Fibroblast of lung (primary cell): ENCODE data around the gene KRTAP17-1. TPM values are rescaled to one million over a fixed set of nuclear protein-coding genes. Genes with fewer than 3 reads are reported as not detected.

Experiments
- DNase-seq, 2 donors: peaks; one replicate each; pipeline versions ENCODE4 v3.0.0 to v3.0.0-alpha.2; 2010; ENCODE audit warnings: low read depth in 2 of 2
- H2AFZ ChIP-seq: 2 replicates; pipeline ENCODE4 v1.5.1; 2012; ENCODE audit warnings: low read length, control low read depth, inconsistent platforms
- H3K27ac ChIP-seq: 2 replicates; pipeline ENCODE4 v1.5.1; 2011; ENCODE audit warnings: low read length, control low read depth; ENCODE audit not compliant: insufficient read depth
- H3K27me3 ChIP-seq: 2 replicates; pipeline ENCODE4 v1.5.1; 2011; ENCODE audit warnings: mild to moderate bottlenecking, low read length; ENCODE audit not compliant: control insufficient read depth, insufficient read depth
- H3K36me3 ChIP-seq: 2 replicates; pipeline ENCODE4 v1.5.1; 2011; ENCODE audit warnings: low read length; ENCODE audit not compliant: control insufficient read depth, insufficient read depth
- H3K4me1 ChIP-seq: 2 replicates; pipeline ENCODE4 v1.5.1; 2011; ENCODE audit warnings: low read length; ENCODE audit not compliant: control insufficient read depth, insufficient read depth; ENCODE audit errors: extremely low read depth
- H3K4me2 ChIP-seq: 2 replicates; pipeline ENCODE4 v1.5.1; 2011; ENCODE audit warnings: low read length, control low read depth; ENCODE audit not compliant: insufficient read depth; ENCODE audit errors: extremely low read depth
- H3K4me3 ChIP-seq, 4 experiments: fragments of 200-600 bp in 1 of 4; sonication (generic) in 1 of 4; replicated peaks in 1 of 4; 2 replicates each; pipeline ENCODE4 v1.5.1; 2011 to 2016; ENCODE audit warnings: low read length in 4 of 4, low read depth in 3 of 4, mild to moderate bottlenecking in 3 of 4, control low read depth in 2 of 4, inconsistent platforms in 1 of 4, mixed read lengths in 1 of 4; ENCODE audit not compliant: insufficient read depth in 1 of 4; ENCODE audit errors: control extremely low read depth in 1 of 4
- H3K79me2 ChIP-seq: 2 replicates; pipeline ENCODE4 v1.5.1; 2012; ENCODE audit warnings: mild to moderate bottlenecking, low read length, inconsistent platforms; ENCODE audit not compliant: control insufficient read depth, insufficient read depth
- H3K9ac ChIP-seq: 2 replicates; pipeline ENCODE4 v1.5.1; 2011; ENCODE audit warnings: mild to moderate bottlenecking, low read length, control low read depth; ENCODE audit not compliant: insufficient read depth
- H3K9me3 ChIP-seq: 2 replicates; pipeline ENCODE4 v1.5.1; 2012; ENCODE audit warnings: low read depth, low read length; ENCODE audit not compliant: control insufficient read depth, insufficient read depth
- H4K20me1 ChIP-seq: 2 replicates; pipeline ENCODE4 v1.5.1; 2011; ENCODE audit warnings: low read length; ENCODE audit not compliant: control insufficient read depth, insufficient read depth; ENCODE audit errors: extremely low read depth
- EZH2 ChIP-seq: IDR thresholded peaks from 2 replicates; pipeline ENCODE4 v1.5.1; 2012; ENCODE audit warnings: low read length, control low read depth, mild to moderate bottlenecking; ENCODE audit errors: missing control alignments
- polyA plus RNA-seq, 2 donors: library from polyadenylated mRNA; depleted of rRNA in 1 of 2; stranded (reverse) in 1 of 2; unstranded in 1 of 2; fragments of >200 nt; gene quantifications; 2 replicates each; pipeline ENCODE4 v1.2.1, GENCODE V29; 2011 to 2012; ENCODE audit warnings: missing spikeins in 1 of 2
- total RNA-seq: library from RNA; depleted of rRNA; stranded (reverse); fragments of >200 nt; gene quantifications from 2 replicates; pipeline ENCODE4 v1.2.1, GENCODE V29; 2014
- TF ChIP-seq, protein P1 (sequence below), 2 donors: IDR thresholded peaks in 1 of 2; conservative IDR thresholded peaks in 1 of 2; 1 replicate in 1 of 2; 2 replicates in 1 of 2; pipeline ENCODE4 v1.5.1; 2011 to 2012; ENCODE audit warnings: low read length in 2 of 2, control low read depth in 1 of 2, inconsistent platforms in 1 of 2, low read depth in 1 of 2, mild to moderate bottlenecking in 1 of 2

The KRTAP17-1 gene
- total and polyA plus RNA-seq, 2 donors (not counting 1 experiment from before 2014, with no cell fraction given), result not detected

DNA sequence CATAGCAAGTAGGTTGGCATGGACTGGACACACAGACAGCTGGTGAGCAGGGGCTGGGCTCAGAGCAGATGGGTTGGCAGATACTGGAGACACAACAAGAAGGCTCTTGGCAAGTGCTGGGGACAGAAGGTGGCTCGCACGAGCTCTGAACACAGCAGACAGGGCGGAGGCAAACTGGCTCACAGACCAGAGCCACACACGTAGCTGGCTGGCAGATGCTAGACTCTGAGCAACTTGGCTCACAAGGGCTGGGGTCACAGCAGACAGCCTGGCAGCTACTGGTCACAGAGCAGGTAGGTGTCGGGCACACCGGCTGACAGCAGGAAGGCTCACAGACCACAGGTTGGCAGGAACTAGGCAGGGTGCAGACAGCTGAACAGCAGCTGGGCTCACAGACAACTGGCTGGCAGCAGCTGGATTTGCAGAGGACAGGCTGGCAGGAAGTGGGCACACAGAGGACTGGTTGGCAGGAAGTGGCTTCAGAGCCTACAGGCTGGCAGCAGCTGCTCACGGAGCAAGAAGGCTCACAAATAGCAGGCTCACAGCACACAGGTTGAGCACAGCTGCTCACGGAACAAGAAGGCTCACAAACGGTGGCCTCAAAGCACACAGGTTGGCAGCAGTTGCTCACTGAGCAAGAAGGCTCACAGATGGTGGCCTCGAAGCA lies 7.1 kb downstream of the KRTAP17-1 start:
- Histone ChIP-seq H3K4me1 (no peaks in the 10 kb centered on the region), H3K9ac (no peak overlapping the region), H3K27me3 (peaks cover 11% of the 10 kb centered on the region), H3K9me3 (no peaks in the 10 kb centered on the region), H3K4me2 (no peak overlapping the region), H2AFZ (no peak overlapping the region), H4K20me1 (no peaks in the 10 kb centered on the region), H3K79me2 (no peaks in the 10 kb centered on the region), H3K4me3 (no peak overlapping the region), H3K36me3 (no peaks in the 10 kb centered on the region), H3K27ac (no peak overlapping the region)
- TF ChIP-seq, protein P1, sequence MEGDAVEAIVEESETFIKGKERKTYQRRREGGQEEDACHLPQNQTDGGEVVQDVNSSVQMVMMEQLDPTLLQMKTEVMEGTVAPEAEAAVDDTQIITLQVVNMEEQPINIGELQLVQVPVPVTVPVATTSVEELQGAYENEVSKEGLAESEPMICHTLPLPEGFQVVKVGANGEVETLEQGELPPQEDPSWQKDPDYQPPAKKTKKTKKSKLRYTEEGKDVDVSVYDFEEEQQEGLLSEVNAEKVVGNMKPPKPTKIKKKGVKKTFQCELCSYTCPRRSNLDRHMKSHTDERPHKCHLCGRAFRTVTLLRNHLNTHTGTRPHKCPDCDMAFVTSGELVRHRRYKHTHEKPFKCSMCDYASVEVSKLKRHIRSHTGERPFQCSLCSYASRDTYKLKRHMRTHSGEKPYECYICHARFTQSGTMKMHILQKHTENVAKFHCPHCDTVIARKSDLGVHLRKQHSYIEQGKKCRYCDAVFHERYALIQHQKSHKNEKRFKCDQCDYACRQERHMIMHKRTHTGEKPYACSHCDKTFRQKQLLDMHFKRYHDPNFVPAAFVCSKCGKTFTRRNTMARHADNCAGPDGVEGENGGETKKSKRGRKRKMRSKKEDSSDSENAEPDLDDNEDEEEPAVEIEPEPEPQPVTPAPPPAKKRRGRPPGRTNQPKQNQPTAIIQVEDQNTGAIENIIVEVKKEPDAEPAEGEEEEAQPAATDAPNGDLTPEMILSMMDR (conservative IDR thresholded peaks at IDR 0.05 in 1 of 2, IDR thresholded peaks at IDR 0.05 in 1 of 2; ENCODE audit: low read depth in 1 of 2, low read length in 2 of 2), result no peak
- no peak for TF ChIP-seq EZH2
- DNase-seq, result no peak

DNA sequence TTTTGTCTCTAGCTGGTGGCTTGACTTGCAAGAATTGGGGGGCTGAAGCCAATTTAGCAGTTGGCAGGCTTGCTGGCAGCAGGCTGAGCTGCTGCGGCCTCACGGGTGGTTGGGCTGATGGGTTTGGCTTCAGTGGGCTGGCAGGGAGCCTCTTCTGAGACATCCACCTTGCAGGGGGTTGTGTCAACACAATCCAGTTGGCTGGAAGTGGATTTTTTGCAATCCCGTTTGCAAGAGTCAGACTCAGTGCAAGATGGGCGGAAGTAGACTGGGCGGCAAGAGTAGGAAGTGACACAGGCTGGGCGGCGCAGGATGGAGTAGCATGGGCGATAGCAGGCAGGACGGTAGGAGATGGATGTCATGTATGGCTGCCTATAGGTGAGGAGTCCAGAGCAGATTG lies 7.9 kb downstream of the KRTAP17-1 start:
- Histone ChIP-seq H3K27me3 (peaks cover 16% of the 10 kb centered on the region), H3K27ac (no peak overlapping the region), H3K4me1 (no peaks in the 10 kb centered on the region), H4K20me1 (no peaks in the 10 kb centered on the region), H3K4me2 (no peak overlapping the region), H3K4me3 (no peak overlapping the region), H2AFZ (no peak overlapping the region), H3K9me3 (no peaks in the 10 kb centered on the region), H3K9ac (no peak overlapping the region), H3K79me2 (no peaks in the 10 kb centered on the region), H3K36me3 (no peaks in the 10 kb centered on the region)
- DNase-seq, result peak in 1 of 2 donors; percentile 79
- no peak for TF ChIP-seq EZH2
- TF ChIP-seq, protein P1 (conservative IDR thresholded peaks at IDR 0.05 in 1 of 2, IDR thresholded peaks at IDR 0.05 in 1 of 2; ENCODE audit: low read depth in 1 of 2, low read length in 2 of 2), result no peak

DNA sequence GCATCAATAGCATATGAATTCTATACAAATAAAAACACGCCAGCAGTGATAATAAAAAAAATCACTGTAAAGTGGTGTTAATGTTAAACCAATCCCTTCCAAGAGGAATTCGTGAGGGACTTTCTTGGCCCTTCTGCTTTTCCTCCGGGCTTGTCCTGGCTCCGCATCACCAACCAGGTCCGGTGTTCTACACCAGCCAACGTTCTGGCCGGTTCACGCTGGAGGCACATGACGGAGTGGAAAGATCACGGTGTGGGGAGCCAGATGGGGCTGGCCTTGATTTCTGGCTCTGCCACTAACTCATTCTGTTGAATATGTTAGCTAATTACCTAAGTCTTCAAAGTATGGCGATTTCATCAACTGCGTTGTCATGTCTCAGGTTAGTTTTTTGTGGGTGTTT lies 11.4 kb downstream of the KRTAP17-1 start:
- Histone ChIP-seq H3K79me2 (no peaks in the 10 kb centered on the region), H3K9ac (no peak overlapping the region), H4K20me1 (no peaks in the 10 kb centered on the region), H3K9me3 (no peaks in the 10 kb centered on the region), H3K4me2 (no peak overlapping the region), H3K27me3 (peaks cover 21% of the 10 kb centered on the region), H2AFZ (no peak overlapping the region), H3K27ac (no peak overlapping the region), H3K4me1 (no peaks in the 10 kb centered on the region), H3K36me3 (no peaks in the 10 kb centered on the region), H3K4me3 (no peak overlapping the region)
- no peak for DNase-seq
- TF ChIP-seq, protein P1 (conservative IDR thresholded peaks at IDR 0.05 in 1 of 2, IDR thresholded peaks at IDR 0.05 in 1 of 2; ENCODE audit: low read depth in 1 of 2, low read length in 2 of 2), result no peak
- TF ChIP-seq EZH2, result no peak
